Measurements from ENCODE around the gene TMEM156.
A peak's percentile ranks its signal among the peaks of the same experiment; 100 is the strongest.

Gene TMEM156

GRCh38 chr4:39032218-39033085 lies at the start of gene TMEM156:
TMEM156 (minus strand) TSS chr4:39032409; CDS start chr4:39032313, 96 bp downstream.
- peak within 1 kb of the TSS; percentile 76 for H3K4me3 ChIP-seq (ENCODE audit: low read depth, low read length)

GRCh38 chr4:39078829-39079228 lies 46.6 kb upstream of the TMEM156 start:
- H3K4me3 ChIP-seq (ENCODE audit: low read depth, low read length), result no peak overlapping the region
- no peak for DNase-seq (ENCODE audit: low read depth)
- no peak for TF ChIP-seq CTCF (IDR thresholded peaks at IDR 0.05; ENCODE audit: insufficient read depth, low read depth, low read length, missing control alignments)

More at GRCh38 chr4:39032218-39033085, at the start of gene TMEM156:
- TF ChIP-seq CTCF (IDR thresholded peaks at IDR 0.05; ENCODE audit: insufficient read depth, low read depth, low read length, missing control alignments), result no peak
- DNase-seq (ENCODE audit: low read depth), result peak; percentile 92

- no peak for TF ChIP-seq CTCF (IDR thresholded peaks at IDR 0.05; ENCODE audit: insufficient read depth, low read depth, low read length, missing control alignments)
- no peak for DNase-seq (ENCODE audit: low read depth)
- no peak overlapping the region for H3K4me3 ChIP-seq (ENCODE audit: low read depth, low read length)
These were observed 36.7 kb upstream of the TMEM156 start for GRCh38 chr4:39068907-39069306.

GRCh38 chr4:39067451-39067850 lies 35.2 kb upstream of the TMEM156 start:
- no peak for DNase-seq (ENCODE audit: low read depth)
- H3K4me3 ChIP-seq (ENCODE audit: low read depth, low read length), result no peak overlapping the region
- TF ChIP-seq CTCF (IDR thresholded peaks at IDR 0.05; ENCODE audit: insufficient read depth, low read depth, low read length, missing control alignments), result no peak

GRCh38 chr4:39067031-39067430 lies 34.8 kb upstream of the TMEM156 start:
- TF ChIP-seq CTCF (IDR thresholded peaks at IDR 0.05; ENCODE audit: insufficient read depth, low read depth, low read length, missing control alignments), result no peak
- no peak for DNase-seq (ENCODE audit: low read depth)
- H3K4me3 ChIP-seq (ENCODE audit: low read depth, low read length), result no peak overlapping the region

- no peak overlapping the region for H3K4me3 ChIP-seq (ENCODE audit: low read depth, low read length)
- DNase-seq (ENCODE audit: low read depth), result no peak
- TF ChIP-seq CTCF (IDR thresholded peaks at IDR 0.05; ENCODE audit: insufficient read depth, low read depth, low read length, missing control alignments), result no peak
These were observed 34.2 kb upstream of the TMEM156 start for GRCh38 chr4:39066371-39066770.
